Breast epithelium (tissue), 4 donors: ENCODE results near the gene RPUSD1. TPM values are rescaled to one million over a fixed set of nuclear protein-coding genes. Genes with fewer than 3 reads are reported as not detected.

ENCODE experiments used
- DNase-seq, 2 donors: peaks; one replicate each; pipeline ENCODE4 v3.0.0-alpha.2; 2019; ENCODE audit warnings: low spot score in 2 of 2
- H3K27ac ChIP-seq, 2 donors: fragments of 200-600 bp; sonication (generic) in 1 of 2; one replicate each; pipeline ENCODE4 v1.5.1; 2016 to 2019; ENCODE audit warnings: mild to moderate bottlenecking in 1 of 2
- H3K27me3 ChIP-seq, 2 donors: fragments of 200-600 bp; sonication (generic) in 1 of 2; one replicate each; pipeline versions ENCODE4 v1.5.1 to v1.6.0; 2017 to 2019; ENCODE audit warnings: control low read depth in 1 of 2, mild to moderate bottlenecking in 1 of 2
- H3K36me3 ChIP-seq: fragments of 200-600 bp; one replicate; pipeline ENCODE4 v1.5.1; 2019
- H3K4me1 ChIP-seq, 2 donors: fragments of 200-600 bp; sonication (generic); one replicate each; pipeline ENCODE4 v1.5.1; 2016 to 2019; ENCODE audit warnings: control low read depth in 1 of 2
- H3K4me3 ChIP-seq, 3 donors: fragments of 200-600 bp; sonication (generic); 1 replicate in 2 of 3; 2 replicates in 1 of 3; pipeline ENCODE4 v1.5.1; 2016 to 2019; ENCODE audit warnings: mild to moderate bottlenecking in 3 of 3, moderate library complexity in 2 of 3
- H3K9me3 ChIP-seq, 2 donors: fragments of 200-600 bp; sonication (generic) in 1 of 2; one replicate each; pipeline ENCODE4 v1.5.1; 2016 to 2019; ENCODE audit warnings: control low read depth in 1 of 2
- POLR2A ChIP-seq: fragments of 450-650 bp; IDR thresholded peaks from one replicate; pipeline ENCODE4 v1.6.1; 2016; ENCODE audit warnings: antibody characterized with exemption, mild to moderate bottlenecking, moderate library complexity
- POLR2AphosphoS5 ChIP-seq, 3 donors: sonication (generic); formaldehyde crosslinking; IDR thresholded peaks; one replicate each; pipeline ENCODE4 v1.6.1; 2017; ENCODE audit warnings: antibody characterized with exemption in 3 of 3
- intact Hi-C: fragments of 100-400 bp; cut with DNase I; formaldehyde crosslinking; loops from one replicate; pipeline ENCODE4 v1.15.1; 2023; ENCODE audit warnings: low total_unique reads
- total RNA-seq, 3 donors: library from RNA; depleted of rRNA; stranded (reverse); fragments of >200 nt; gene quantifications; one replicate each; pipeline ENCODE4 v1.1.0, GENCODE V29; 2016
- TF ChIP-seq, protein P1 (sequence below), 3 donors: fragments of 450-650 bp; IDR thresholded peaks; one replicate each; pipeline ENCODE4 v1.5.1; 2016 to 2017; ENCODE audit warnings: antibody characterized with exemption in 3 of 3, mild to moderate bottlenecking in 3 of 3, moderate library complexity in 3 of 3

RPUSD1 gene
- total RNA-seq, 3 donors from 2014 or later, result 13.1 to 18.4 (median 16.1) TPM

GRCh38 chr16:814974-815373, 26.8 kb upstream of the RPUSD1 start:
- TF ChIP-seq POLR2AphosphoS5 (IDR thresholded peaks at IDR 0.05) (no peak), POLR2A (no peak)
- TF ChIP-seq, protein P1, sequence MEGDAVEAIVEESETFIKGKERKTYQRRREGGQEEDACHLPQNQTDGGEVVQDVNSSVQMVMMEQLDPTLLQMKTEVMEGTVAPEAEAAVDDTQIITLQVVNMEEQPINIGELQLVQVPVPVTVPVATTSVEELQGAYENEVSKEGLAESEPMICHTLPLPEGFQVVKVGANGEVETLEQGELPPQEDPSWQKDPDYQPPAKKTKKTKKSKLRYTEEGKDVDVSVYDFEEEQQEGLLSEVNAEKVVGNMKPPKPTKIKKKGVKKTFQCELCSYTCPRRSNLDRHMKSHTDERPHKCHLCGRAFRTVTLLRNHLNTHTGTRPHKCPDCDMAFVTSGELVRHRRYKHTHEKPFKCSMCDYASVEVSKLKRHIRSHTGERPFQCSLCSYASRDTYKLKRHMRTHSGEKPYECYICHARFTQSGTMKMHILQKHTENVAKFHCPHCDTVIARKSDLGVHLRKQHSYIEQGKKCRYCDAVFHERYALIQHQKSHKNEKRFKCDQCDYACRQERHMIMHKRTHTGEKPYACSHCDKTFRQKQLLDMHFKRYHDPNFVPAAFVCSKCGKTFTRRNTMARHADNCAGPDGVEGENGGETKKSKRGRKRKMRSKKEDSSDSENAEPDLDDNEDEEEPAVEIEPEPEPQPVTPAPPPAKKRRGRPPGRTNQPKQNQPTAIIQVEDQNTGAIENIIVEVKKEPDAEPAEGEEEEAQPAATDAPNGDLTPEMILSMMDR (IDR thresholded peaks at IDR 0.05), result no peak
- H3K9me3 ChIP-seq, result peaks cover 0 to 4% of the 10 kb centered on the region in 2 donors
- H3K27me3 ChIP-seq, result peaks cover 0 to 68% of the 10 kb centered on the region in 2 donors
- no peak for DNase-seq
- H3K4me1 ChIP-seq, result no peaks in the 10 kb centered on the region
- no peak overlapping the region for H3K4me3 ChIP-seq
- H3K27ac ChIP-seq, result no peak overlapping the region
- H3K36me3 ChIP-seq, result no peaks in the 10 kb centered on the region
- intact Hi-C loops, result loop anchor here (5.0 kb wide), 1 partner anchor 242 kb away; no protein-coding TSS in a partner anchor

DNA sequence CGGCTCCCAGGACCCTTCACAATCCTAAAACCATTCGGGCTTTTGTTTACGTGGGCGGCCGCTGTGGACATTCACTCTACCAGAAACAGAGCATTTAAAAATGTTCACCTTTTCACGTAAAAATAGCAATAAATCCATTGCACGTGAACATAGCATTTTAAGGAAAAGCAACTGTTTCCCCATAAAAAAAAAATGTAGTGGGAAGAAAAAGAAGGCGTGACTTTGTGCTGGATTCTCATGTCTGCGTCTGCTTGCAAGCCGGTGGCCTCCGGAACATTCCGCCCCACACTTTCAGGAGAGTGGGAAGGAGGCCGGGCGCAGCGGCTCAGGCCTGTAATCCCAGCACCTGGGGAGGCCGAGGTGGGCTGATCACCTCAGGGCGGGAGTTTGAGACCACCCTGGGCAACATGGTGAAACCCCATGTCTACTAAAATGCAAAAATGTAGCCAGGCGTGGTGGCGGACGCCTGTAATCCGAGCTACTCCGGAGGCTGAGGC, 25.8 kb upstream of the RPUSD1 start:
- no peak for DNase-seq
- H3K4me1 ChIP-seq, result no peaks in the 10 kb centered on the region
- no peak overlapping the region for H3K27ac ChIP-seq
- TF ChIP-seq POLR2AphosphoS5 (IDR thresholded peaks at IDR 0.05), result no peak
- TF ChIP-seq, protein P1 (IDR thresholded peaks at IDR 0.05), result peak in 1 of 3 donors; percentile 36
- peak overlapping the region in 2 of 3 donors; percentile 39 to 58 for H3K4me3 ChIP-seq
- peaks cover 0 to 4% of the 10 kb centered on the region in 2 donors for H3K9me3 ChIP-seq
- peaks cover 0 to 58% of the 10 kb centered on the region in 2 donors for H3K27me3 ChIP-seq
- intact Hi-C loops, result loop anchor here (5.0 kb wide), 1 partner anchor 243 kb away; no protein-coding TSS in a partner anchor
- H3K36me3 ChIP-seq, result no peaks in the 10 kb centered on the region

- Histone ChIP-seq H3K36me3 (no peaks in the 10 kb centered on the region), H3K9me3 (peaks cover 0 to 4% of the 10 kb centered on the region in 2 donors), H3K4me3 (peak overlapping the region in 2 of 3 donors; percentile 39 to 58), H3K27me3 (peaks cover 0 to 52% of the 10 kb centered on the region in 2 donors), H3K27ac (no peak overlapping the region), H3K4me1 (no peaks in the 10 kb centered on the region)
- TF ChIP-seq POLR2AphosphoS5 (IDR thresholded peaks at IDR 0.05) (no peak), POLR2A (no peak)
- TF ChIP-seq, protein P1 (IDR thresholded peaks at IDR 0.05), result peak in 1 of 3 donors; percentile 58
- DNase-seq, result no peak
- intact Hi-C loops, result loop anchor here (5.0 kb wide), 1 partner anchor 244 kb away; no protein-coding TSS in a partner anchor
These were observed 25.2 kb upstream of the RPUSD1 start for GRCh38 chr16:813204-813915.

DNA sequence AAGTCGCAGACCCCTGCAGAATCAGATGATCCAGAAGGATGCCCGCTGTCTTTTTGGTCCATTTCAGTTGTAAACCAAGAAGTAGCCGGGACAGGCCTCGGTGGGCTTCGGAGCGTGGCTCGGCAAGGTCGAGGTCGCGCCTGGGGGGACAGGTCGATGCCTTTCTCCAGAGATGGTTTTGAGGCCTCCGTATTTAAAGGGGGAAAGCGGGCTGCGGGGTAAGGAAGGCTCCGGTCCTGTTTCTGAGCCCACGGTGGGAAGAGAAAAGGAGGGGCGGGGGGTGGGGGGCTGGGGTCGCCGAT, 19.9 kb upstream of the RPUSD1 start:
- TF ChIP-seq POLR2A, result no peak
- no peak for TF ChIP-seq POLR2AphosphoS5 (IDR thresholded peaks at IDR 0.05)
- TF ChIP-seq, protein P1 (IDR thresholded peaks at IDR 0.05), result no peak
- Histone ChIP-seq H3K36me3 (no peaks in the 10 kb centered on the region), H3K27ac (peak overlapping the region; percentile 95 to 98), H3K9me3 (peaks cover 0 to 4% of the 10 kb centered on the region in 2 donors), H3K27me3 (peaks cover 0 to 6% of the 10 kb centered on the region in 2 donors), H3K4me3 (peak overlapping the region; percentile 75 to 94 (median 84)), H3K4me1 (no peaks in the 10 kb centered on the region)
- intact Hi-C loops, result no loop called here
- no peak for DNase-seq
